Measurements from ENCODE around the gene PDZRN3. TPM values are rescaled to one million over a fixed set of nuclear protein-coding genes. Genes with fewer than 3 reads are reported as not detected.

PDZRN3 gene
- total RNA-seq, 1 donor from 2014 or later: 21.9 TPM

- Mint-ChIP-seq H3K36me3 (ENCODE audit: unreplicated experiment) (peaks cover 5% of the 10 kb centered on the region), H3K4me1 (ENCODE audit: low read depth, unreplicated experiment) (peaks cover 45% of the 10 kb centered on the region), H3K9me3 (ENCODE audit: unreplicated experiment) (peaks cover 10% of the 10 kb centered on the region), H3K27ac (ENCODE audit: unreplicated experiment) (no peak overlapping the region), H3K27me3 (ENCODE audit: unreplicated experiment) (peaks cover 3% of the 10 kb centered on the region), H3K4me3 (ENCODE audit: unreplicated experiment) (no peak overlapping the region)
- peak; percentile 54 for TF ChIP-seq CTCF (IDR thresholded peaks at IDR 0.05; ENCODE audit: partially characterized antibody, unreplicated experiment)
- DNase-seq: no peak
Measured at GRCh38 chr3:73432706-73433032, 192.1 kb downstream of the PDZRN3 start.

GRCh38 chr3:73432023-73432705 lies 192.6 kb downstream of the PDZRN3 start:
- no peak overlapping the region for H3K27ac Mint-ChIP-seq (ENCODE audit: unreplicated experiment)

GRCh38 chr3:73431183-73431900 lies 193.4 kb downstream of the PDZRN3 start:
- H3K4me1 Mint-ChIP-seq (ENCODE audit: low read depth, unreplicated experiment): peaks cover 57% of the 10 kb centered on the region
- H3K9me3 Mint-ChIP-seq (ENCODE audit: unreplicated experiment): peaks cover 17% of the 10 kb centered on the region
- no peak for TF ChIP-seq CTCF (IDR thresholded peaks at IDR 0.05; ENCODE audit: partially characterized antibody, unreplicated experiment)
- peaks cover 5% of the 10 kb centered on the region for H3K36me3 Mint-ChIP-seq (ENCODE audit: unreplicated experiment)
- H3K27ac Mint-ChIP-seq (ENCODE audit: unreplicated experiment): no peak overlapping the region
- H3K27me3 Mint-ChIP-seq (ENCODE audit: unreplicated experiment): peaks cover 9% of the 10 kb centered on the region
- no peak overlapping the region for H3K4me3 Mint-ChIP-seq (ENCODE audit: unreplicated experiment)
- DNase-seq: no peak

More at GRCh38 chr3:73432023-73432705, 192.6 kb downstream of the PDZRN3 start:
- DNase-seq: no peak
- Mint-ChIP-seq H3K4me3 (ENCODE audit: unreplicated experiment) (peak overlapping the region; percentile 18), H3K36me3 (ENCODE audit: unreplicated experiment) (peaks cover 5% of the 10 kb centered on the region), H3K27me3 (ENCODE audit: unreplicated experiment) (peaks cover 8% of the 10 kb centered on the region), H3K9me3 (ENCODE audit: unreplicated experiment) (peaks cover 14% of the 10 kb centered on the region), H3K4me1 (ENCODE audit: low read depth, unreplicated experiment) (peaks cover 49% of the 10 kb centered on the region)
- peak; percentile 92 for TF ChIP-seq CTCF (IDR thresholded peaks at IDR 0.05; ENCODE audit: partially characterized antibody, unreplicated experiment)

- H3K4me1 Mint-ChIP-seq (ENCODE audit: low read depth, unreplicated experiment): peaks cover 47% of the 10 kb centered on the region
- peaks cover 7% of the 10 kb centered on the region for H3K27me3 Mint-ChIP-seq (ENCODE audit: unreplicated experiment)
- H3K9me3 Mint-ChIP-seq (ENCODE audit: unreplicated experiment): peaks cover 17% of the 10 kb centered on the region
- TF ChIP-seq CTCF (IDR thresholded peaks at IDR 0.05; ENCODE audit: partially characterized antibody, unreplicated experiment): no peak
- peak; percentile 74 for DNase-seq
- H3K36me3 Mint-ChIP-seq (ENCODE audit: unreplicated experiment): no peaks in the 10 kb centered on the region
- peak overlapping the region; percentile 55 for H3K4me3 Mint-ChIP-seq (ENCODE audit: unreplicated experiment)
- H3K27ac Mint-ChIP-seq (ENCODE audit: unreplicated experiment): peak overlapping the region; percentile 93
Measured at GRCh38 chr3:73427048-73427706, 197.6 kb downstream of the PDZRN3 start.

Measured in glutamatergic neuron (in vitro differentiated cells).